Stimulated activated CD8-positive, alpha-beta memory T cell treated with anti-CD3 and anti-CD28 coated beads, Interleukin-15, amount 100 ng/mL, for 24 hours (primary cell): ENCODE results near the gene SUSD1.
"Not testable (repeated sequence)": the region's sequence is repeated elsewhere in the genome, so short reads cannot be mapped to it uniquely, and the experiment has no call there.

ENCODE experiments used
- DNase-seq: peaks from one replicate; pipeline ENCODE4 v3.0.0-alpha.2; 2020; ENCODE audit warnings: low read depth

Gene SUSD1

DNA sequence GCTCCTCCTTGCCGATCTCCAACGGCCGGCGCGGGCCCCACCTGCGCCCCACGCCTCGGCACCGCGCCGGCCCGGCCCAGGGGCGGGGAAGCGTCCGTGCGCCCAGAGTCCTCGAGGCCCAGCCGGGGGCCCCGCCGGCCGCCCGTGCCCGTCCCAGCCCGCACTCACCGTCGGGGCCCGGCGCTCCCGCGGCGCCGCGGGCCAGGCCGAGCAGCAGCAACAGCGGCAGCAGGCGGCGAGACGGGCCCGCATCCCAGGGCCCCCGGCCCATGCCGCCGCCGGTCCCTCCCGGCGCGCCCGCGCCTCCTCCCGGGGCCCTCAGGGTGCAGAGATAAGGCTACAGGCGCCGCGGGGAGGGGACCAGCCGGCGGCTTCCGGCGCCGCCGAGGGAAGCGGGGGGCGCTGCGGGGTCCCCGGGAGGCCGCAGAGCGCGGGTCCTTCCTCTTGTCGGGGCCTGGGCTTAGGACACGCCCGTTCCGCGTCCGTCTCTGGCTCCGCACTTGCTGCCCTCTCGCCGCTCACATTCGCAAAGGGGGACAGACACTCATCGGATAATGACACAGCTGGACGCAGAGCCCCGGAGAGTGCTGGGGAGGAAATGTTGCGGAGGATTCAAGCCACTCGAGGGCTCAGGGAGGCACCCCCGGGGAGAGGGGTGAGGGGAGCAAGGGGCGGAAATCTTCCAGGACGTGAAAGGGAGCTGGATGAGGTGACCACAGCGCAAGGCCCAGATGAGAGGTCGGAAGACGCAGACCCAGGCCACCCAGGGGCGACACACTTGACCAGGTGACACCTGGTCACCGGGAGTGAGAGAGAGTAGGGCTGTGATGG is at the start of gene SUSD1:
Gene SUSD1 (minus strand): TSS at position 333 of the 831 bp plus-strand sequence. CDS start 62 bp downstream, at position 271.
- no peak for DNase-seq

DNA sequence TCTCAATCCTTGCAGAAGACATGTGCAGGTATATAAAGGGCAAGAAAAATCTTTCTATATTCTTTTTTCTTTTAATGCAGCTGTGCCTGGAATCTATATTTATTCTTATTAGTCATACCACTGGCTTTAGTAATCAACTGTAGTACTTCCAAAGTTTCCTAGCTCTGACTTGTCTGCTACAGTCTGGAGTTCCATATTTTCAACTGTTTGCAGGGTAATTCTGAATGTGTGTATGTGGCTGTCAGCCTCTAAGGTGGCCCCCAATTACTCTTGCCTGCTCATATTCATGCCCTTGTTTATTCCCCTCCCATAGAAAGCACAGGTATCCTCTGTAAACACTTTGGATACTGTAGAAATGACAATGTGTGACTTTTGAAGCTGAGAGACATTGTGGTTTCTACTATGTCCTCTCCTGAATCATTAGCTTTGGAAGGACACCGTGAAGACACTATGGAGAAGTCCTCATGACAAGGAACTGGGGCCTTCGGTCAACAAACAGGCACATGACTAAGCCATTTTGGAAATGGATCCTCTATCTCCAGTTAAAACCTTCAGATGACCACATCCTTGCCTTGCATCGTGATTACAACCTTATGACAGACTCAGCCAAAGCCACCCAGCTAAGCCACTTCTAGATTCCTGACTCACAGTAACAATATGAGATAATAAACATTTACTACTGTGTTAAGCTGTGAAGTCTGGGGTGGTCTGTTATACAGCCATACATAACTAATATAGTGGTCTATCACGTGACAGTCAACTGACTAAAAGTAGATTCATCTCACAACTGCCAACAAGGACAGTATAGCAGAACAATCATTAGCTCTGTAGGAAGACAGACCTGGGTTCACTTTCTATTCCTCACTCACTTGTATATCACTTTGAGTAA is 49.5 kb upstream of the SUSD1 start:
- DNase-seq, result no peak

DNA sequence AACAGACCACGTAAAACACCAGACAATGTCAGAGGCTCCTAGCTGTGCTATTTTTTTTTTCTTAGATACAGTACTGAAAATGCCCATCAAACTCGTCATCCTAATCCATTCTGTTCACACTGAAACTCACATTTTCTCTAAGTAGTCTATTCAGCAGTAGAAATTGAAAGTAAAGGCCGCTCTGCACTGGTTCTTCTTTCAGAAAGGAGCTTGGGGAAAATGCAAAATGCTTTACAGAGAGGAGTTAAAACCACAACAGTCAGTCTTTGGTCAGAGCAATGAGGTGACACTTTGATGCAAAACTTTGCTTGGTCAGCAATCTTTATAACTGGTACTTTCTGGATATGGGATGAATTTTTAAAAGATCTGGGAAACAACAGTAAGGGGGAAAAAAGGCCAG is 43.8 kb upstream of the SUSD1 start:
- DNase-seq, result no peak

DNA sequence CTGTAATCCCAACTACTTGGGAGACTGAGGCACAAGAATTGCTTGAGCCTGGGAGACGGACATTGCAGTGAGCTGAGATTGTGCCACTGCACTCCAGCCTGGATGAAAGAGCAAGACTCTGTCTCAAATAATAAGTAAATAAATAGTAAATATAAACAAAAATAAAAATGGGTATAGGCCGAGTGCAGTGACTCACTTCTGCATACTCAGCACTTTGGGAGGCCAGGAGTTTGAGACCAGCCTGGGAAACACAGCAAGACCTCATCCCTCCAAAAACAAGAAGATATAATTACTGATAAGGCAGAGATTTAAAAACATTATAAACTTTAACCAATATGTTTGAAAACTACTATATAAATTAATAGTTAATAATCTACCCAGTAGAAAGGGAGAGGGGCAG is 37.8 kb upstream of the SUSD1 start:
- no peak for DNase-seq

DNA sequence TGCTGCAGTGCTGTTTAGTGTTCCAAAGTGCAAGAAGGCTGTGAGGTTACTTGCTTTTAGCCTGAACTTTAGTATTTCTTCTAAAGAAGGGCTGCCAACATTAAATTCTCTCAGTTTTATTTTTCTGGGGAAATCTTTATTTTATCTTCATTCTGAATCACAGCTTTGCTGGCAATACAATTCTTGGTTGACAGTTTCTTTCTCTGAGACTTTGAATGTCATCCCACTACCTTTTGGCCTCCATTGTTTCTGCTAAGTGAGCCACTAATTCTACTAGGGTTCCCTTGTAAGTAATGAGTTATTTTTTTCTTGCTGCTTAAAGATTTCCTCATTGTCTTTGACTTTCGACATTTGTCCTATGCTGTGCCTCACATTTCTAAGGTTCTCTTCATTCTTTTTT is 32.4 kb upstream of the SUSD1 start:
- DNase-seq, result no peak

DNA sequence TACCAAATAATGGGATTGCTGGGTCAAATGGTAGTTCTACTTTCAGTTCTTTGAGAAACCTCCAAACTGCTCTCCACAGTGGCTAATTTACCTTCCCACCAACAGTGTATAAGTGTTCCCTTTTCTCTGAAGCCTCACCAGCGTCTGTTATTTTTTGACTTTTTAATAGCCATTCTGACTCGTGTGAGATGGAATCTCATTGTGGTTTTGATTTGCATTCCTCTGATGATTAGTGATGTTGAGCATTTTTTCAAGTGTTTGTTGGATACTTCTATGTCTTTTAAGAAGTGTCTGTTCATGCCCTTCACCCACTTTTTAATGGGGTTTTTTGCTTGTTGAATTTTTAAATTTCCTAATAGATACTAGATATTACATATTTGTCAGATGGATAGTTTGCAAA is 28.4 kb upstream of the SUSD1 start:
- no peak for DNase-seq

DNA sequence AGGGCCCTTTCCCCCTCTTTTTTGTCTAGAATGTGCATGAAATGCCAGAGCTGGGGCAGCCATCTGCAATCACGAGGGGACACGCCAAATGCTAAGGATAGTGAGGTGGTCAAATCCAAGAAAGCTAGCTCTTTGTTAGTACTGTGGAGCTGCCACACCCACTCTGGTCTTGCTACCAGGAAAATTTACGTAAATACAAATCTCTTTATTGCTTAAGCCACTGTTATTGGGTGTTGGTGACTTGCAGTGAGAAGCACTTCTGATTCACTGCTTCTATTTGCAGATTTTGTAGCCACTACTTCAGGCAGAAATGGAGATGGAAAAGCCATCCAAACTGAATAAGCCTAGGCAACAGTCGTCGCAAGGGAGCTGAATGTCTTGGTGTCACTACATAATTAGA is 25.6 kb upstream of the SUSD1 start:
- no peak for DNase-seq

DNA sequence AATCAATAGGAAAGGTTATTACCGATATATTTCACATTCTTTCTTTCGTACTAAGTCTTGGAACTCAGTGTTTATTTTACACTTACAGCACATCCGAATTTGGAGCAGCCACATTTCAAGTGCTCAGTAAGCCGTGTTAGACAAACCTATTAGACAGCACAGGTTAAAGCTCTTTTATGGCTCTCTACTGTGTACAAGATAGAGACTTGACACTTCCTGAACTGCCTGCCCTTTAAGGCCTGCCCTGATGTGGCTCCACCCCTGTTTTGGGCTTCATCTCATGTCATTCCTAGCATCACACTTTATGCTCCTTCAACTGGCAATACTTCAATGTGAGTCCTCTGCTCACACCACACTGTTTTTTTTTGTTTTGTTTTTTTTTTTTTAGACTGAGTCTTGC is 23.5 kb upstream of the SUSD1 start:
- DNase-seq, result no peak

DNA sequence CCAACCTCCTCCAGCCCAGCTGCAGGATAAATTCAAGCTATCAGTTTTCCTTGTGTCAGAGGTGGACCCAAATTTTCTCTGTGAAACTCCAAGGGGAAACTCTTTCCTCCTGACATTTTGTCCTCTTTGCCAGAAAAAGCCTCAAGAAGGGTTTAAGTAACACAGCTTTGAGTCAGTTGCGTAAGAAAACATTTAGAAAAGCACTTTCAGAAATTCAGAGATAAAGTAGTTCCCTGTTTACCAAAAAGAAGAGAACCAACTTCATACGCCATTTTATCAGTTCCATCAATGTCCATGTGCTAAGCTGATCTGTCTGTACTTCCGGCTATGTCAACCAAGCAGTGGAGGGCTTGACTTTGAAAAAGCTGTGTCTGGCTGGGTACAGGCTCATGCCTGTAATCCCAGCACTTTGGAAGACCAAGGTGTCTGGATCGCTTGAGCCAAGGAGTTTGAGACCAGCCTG is 19.9 kb upstream of the SUSD1 start:
- no peak for DNase-seq

DNA sequence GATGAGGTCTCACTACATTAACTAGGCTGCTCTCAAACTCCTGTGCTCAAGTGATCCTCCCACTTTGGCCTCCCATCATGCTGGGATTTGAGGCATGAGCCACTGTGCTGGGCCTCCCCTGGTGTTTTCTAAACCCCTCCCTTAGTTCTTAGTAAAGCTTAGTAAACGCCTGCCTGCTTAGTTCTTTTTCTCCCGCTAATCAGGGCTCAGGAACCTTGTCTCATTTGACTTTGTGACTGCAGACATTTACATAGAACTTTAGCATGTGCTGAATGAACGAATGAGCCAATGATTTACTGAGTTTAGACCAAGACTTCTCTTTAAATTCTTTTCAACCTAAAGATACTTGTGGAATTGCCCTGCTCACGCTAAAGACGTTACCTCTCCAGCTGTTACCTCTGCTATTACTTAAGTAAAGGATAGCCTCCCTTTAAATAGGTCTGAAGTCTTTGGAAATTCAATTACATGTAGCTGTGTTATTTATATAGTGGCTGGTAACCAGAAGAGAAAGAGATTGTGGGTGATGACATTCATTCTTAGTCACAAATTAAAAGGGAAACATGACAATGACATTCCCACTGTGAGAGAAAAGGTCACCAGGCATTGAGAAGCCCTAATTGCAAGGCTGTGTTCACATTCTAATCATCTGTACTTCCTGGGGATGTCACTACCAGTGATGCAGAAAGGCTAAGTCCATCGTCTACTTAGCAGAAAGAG is 18.6 kb upstream of the SUSD1 start:
- DNase-seq, result no peak

DNA sequence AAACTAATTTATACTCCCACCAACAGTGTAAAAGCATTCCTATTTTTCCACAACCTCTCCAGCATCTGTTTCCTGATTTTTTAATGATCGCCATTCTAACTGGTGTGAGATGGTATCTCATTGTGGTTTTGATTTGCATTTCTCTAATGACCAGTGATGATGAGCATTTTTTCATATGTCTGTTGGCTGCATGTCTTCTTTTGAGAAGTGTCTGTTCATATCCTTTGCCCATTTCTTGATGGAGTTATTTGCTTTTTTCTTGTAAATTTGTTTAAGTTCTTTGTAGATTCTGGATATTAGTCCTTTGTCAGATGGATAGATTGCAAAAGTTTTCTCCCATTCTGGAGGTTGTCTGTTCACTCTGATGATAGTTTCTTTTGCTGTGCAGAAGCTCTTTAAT is 15.2 kb upstream of the SUSD1 start:
- DNase-seq, result not testable (repeated sequence)

DNA sequence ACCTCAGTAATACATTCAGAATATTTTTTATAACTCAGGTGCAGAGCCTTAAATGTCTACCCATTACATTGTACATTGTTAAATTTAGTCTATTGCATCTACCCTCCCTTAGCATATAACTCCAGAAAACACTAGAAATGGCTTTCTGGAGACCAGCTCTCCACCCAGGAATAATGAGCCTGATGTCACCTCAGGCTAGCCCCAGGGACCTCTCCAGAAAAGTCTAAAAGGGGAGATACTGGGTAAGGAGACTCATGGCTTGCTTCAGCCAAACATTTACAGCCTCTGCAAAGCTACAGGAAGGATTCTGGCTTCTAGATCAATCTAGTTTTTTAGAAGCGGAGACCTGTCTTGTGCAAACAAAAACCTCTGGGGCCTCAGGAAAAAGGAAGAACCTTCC is 13.8 kb upstream of the SUSD1 start:
- no peak for DNase-seq

DNA sequence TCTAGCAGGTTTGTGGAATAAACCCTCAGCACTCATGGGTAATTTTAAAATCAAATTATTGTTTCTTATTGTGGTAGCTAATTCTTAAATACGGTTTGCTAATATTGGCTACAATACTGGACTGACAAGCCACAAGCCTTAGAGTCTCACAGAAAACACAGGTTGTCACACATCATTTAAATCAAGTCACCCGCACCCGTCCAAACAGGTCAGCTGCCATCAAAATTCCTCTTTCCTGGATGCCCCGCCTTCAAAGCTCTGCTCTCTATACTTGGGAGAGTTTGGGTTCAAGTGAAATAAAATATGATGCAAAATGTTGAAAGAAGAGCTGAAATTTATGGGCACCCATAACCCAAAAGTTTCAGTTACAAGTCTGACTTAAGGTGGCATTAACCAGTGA is 12.3 kb upstream of the SUSD1 start:
- no peak for DNase-seq

DNA sequence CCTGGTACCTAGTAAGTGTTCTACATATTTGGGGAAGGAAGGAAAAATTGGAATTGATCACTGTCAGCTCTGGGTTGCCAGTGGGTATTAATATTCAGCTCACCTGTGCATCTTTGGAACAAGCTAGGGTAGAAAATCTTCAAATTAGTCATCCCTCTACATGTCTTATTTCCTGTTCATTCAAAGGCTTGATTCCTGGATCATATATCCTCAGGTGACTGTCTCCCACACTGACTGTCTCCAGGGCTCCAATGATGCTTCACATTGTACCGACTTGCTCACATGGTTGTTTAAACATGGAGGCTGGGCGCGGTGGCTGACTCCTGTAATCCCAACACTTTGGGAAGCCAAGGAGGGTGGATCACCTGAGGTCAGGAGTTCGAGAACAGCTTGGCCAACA is 11.6 kb upstream of the SUSD1 start:
- no peak for DNase-seq

DNA sequence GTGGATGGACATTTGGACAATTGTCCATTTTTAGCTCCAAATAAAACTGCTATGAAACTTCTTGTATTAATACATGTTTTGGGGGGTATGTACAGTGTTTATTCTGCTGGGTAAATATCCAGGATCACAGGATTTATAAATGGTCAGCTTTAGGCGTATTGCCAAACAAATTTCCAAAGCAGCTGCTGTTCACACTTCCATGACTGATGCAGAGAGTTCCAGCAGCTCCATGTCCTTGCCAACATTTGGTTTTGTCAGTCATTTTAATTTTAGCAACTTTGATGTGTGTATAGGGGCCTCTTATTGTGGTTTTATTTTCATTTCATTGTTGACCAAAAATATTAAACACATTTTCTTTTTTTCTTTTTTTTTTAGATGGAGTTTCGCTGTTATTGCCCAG is 9.8 kb upstream of the SUSD1 start:
- no peak for DNase-seq

DNA sequence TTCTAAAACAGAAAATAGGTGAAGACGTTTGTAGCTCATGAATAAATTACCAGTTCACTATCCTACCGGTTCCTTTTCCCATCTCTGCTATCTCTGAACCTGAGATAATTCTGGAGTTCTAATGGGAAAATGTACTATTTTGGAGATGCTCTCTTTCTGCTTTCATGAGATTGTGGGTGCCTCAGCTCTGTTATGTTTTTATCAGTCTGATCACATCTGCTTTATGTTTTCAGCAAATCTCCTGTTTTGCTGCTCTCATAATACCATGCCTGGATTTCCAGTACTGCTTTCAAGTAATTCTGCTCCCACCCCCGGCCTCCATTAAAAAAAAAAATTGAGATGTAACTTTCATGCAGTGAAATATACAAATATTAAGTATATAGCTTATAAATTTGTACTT is 9.1 kb upstream of the SUSD1 start:
- no peak for DNase-seq

DNA sequence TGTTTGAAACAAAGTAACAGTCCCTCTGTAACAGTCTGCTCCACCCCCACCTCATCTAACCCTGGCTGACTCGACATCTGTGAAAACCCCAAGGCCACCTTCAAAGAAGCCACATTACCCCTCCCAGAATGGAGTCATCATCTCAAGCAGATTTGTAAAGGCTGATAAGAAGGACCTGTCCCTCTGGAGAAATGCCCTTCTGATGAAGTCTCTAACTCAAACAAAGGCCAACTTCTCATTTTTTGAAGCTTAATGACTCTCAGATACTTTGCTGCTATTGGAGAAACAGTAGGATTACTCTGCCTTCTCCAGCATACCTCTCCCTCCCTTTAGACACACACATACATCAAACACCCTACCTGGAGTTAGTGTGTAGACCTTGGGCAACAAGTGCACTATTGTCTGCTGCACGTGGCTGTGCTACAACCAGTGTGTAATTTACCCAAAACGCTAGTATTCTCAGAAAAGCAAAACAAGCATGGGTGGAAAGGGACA is 5.3 kb upstream of the SUSD1 start:
- DNase-seq, result no peak

DNA sequence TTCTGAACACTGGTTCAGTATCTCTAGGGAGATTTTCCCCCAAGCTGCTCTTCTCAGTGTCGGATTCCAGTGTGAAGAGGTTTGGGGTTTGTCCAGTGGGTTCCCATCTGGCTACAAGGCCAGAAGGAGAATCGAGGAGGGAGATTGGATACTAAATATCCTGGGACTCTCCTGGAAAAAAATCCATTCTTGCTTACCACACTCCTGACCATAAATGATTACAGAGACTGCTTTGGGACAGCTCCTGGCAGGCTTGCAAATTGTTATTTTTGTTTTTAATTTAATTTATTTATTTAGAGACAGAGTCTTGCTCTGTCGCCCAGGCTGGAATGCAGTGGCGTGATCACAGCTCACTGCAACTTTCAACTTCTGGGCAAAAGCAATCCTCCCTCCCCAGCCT is 4.7 kb upstream of the SUSD1 start:
- no peak for DNase-seq

DNA sequence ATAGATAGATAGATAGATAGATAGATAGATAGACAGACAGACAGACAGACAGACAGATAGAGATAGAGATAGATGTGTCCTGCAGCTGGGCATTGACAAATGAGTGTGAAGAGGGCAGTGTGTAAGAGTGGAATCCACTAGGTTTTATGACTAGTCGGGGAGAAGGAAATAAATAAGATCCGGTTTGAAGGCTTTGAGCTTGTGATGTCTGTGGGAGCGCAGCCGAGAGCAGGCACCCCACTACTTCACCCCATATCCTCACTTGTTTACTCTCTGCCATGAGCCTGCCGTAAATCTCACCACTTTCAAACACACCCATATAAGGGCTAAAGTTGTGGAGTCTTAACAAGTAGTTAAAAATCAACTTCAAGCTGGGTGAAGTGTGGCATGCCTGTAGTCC is 1.4 kb upstream of the SUSD1 start:
- DNase-seq, result no peak

DNA sequence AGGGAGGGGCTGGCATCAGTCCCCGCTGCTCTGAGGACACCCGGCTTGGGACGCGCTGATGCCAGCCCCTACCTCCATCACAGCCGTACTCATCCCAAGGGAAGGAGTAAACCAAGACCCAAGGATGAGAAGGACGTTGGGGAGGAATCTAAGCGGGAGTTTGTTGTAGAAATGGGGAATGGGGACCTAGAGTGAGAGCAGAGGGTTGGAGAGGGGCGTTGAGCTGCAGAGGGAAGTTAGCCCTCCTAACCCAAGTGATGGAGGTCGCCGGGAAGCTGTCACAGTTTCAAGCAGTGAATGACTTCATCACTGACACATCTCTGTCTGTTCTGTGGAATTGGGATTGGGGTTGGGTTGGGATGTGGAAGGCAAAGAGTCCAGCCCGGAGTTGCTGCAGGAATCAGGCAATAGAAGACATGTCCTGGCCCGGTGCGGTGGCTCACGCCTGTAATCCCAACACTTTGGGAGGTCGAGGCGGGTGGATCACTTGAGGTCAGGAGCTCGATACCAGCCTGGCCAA is 759 bp upstream of the SUSD1 start:
- no peak for DNase-seq

DNA sequence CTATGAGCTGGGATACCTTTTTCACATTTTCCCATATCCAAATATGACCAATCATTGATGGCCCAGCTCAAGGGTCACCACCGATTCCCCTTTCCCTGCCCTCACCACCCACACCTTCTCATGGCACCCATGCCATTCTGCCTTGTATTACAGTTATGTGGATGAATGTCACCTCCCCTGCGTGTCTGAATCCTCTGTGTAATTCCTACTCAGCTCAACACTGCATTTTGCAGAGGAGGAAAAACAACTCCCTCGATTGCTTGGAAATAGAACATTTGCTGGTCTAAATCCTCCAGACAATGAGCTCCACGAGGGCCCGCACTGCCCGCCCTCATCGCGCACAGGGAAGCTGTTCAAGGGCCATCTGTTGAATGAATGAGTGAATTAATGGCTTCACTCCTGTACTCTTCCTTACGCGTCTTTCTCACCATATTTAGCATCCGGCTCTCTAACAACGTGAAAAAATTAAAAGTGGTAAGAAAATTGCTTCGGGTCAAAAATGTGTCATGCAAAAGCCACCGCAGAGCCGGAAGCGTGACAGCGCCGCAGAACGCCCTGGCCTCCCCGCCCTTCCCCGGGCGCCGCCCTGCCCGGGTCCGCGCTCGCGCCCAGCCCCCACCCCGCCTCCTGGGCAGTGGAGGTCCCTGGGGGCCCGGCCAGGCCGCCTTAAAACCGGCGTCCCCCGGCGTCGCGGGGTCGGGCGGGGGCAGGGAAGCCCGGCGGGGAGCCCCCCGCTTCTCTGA is 704 bp downstream of the SUSD1 start:
- DNase-seq, result peak; percentile 44
